HL-60 (cell line): ENCODE results near the gene C5orf46.

Experiments
- DNase-seq, 2 experiments: peaks; one replicate each; pipeline ENCODE4 v3.0.0-alpha.2; 2010 to 2020; ENCODE audit warnings: low read depth in 1 of 2, low spot score in 1 of 2
- H3K27ac ChIP-seq: fragments of 250-450 bp; sonication (Bioruptor Pico); replicated peaks from 2 replicates; pipeline ENCODE4 v1.5.1; 2020; ENCODE audit warnings: mild to moderate bottlenecking, moderate library complexity
- H3K27me3 ChIP-seq: fragments of 250-450 bp; sonication (Bioruptor Pico); 2 replicates; pipeline ENCODE4 v1.5.1; 2021; ENCODE audit warnings: mild to moderate bottlenecking, moderate library complexity; ENCODE audit not compliant: insufficient read depth, poor library complexity, severe bottlenecking
- H3K4me3 ChIP-seq: replicated peaks from 2 replicates; pipeline ENCODE4 v1.5.1; 2011; ENCODE audit warnings: mild to moderate bottlenecking, control low read depth, low read length; ENCODE audit not compliant: insufficient read depth
- GABPA ChIP-seq: IDR thresholded peaks from 2 replicates; pipeline ENCODE4 v1.6.1; 2012; ENCODE audit warnings: low read depth
- POLR2AphosphoS5 ChIP-seq: IDR thresholded peaks from 2 replicates; pipeline ENCODE4 v1.6.1; 2012; ENCODE audit warnings: low read depth
- SPI1 ChIP-seq: IDR thresholded peaks from 2 replicates; pipeline ENCODE4 v1.6.1; 2012; ENCODE audit warnings: low read depth, mild to moderate bottlenecking, borderline replicate concordance
- TF ChIP-seq, protein P1 (sequence below): IDR thresholded peaks from one replicate; pipeline ENCODE4 v1.5.1; 2011; ENCODE audit warnings: low read length, control low read depth, inconsistent platforms; ENCODE audit not compliant: insufficient read depth
- TF ChIP-seq, protein P2 (sequence below): IDR thresholded peaks from 2 replicates; pipeline ENCODE4 v1.6.1; 2012; ENCODE audit warnings: low read depth; ENCODE audit not compliant: insufficient replicate concordance

The C5orf46 gene

DNA sequence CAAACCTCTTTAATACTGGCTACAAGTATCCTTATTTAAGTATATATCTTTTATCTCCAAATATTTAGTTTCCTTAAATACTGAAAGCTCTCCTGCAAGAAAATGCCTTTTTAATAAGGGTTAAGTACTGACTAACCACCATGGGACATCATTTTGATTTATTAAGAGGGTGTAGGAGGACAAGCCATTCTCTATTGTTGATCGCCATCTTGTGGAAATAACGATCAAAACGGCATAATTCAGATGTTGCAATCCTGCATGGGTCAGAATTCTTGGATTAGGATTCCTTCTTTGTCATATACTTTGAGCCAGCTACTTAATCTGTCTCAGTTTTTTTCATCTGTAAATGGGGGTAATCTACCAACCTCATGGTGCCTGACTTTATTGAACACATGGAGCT, 28.7 kb upstream of the C5orf46 start:
- TF ChIP-seq, protein P1, sequence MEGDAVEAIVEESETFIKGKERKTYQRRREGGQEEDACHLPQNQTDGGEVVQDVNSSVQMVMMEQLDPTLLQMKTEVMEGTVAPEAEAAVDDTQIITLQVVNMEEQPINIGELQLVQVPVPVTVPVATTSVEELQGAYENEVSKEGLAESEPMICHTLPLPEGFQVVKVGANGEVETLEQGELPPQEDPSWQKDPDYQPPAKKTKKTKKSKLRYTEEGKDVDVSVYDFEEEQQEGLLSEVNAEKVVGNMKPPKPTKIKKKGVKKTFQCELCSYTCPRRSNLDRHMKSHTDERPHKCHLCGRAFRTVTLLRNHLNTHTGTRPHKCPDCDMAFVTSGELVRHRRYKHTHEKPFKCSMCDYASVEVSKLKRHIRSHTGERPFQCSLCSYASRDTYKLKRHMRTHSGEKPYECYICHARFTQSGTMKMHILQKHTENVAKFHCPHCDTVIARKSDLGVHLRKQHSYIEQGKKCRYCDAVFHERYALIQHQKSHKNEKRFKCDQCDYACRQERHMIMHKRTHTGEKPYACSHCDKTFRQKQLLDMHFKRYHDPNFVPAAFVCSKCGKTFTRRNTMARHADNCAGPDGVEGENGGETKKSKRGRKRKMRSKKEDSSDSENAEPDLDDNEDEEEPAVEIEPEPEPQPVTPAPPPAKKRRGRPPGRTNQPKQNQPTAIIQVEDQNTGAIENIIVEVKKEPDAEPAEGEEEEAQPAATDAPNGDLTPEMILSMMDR, result peak; percentile 8
- TF ChIP-seq POLR2AphosphoS5, result no peak
- Histone ChIP-seq H3K4me3 (no peak overlapping the region), H3K27ac (no peak overlapping the region), H3K27me3 (no peaks in the 10 kb centered on the region)
- peak in 1 of 2 experiments; percentile 22 for DNase-seq

DNA sequence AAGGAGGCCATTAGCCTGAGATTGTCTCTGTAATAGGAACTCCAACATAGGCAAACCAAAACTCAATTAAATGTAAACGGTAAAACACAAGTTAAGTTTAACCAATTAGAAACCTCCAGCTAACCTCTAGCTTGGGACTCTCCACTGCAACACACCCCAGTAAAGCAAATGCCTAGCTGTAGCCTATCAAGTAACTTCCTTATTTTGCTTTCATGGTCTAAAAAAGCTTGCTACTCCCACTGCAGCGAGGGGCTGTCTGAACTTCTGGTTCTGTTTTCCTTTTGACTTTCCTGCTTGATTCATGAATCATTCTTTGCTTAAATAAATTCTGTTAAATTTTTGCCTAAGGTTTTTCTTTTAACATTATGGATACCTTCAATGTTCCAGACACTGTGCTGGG, 24.4 kb upstream of the C5orf46 start:
- TF ChIP-seq, protein P1, result no peak
- TF ChIP-seq SPI1 (no peak), POLR2AphosphoS5 (no peak), GABPA (no peak)
- TF ChIP-seq, protein P2, sequence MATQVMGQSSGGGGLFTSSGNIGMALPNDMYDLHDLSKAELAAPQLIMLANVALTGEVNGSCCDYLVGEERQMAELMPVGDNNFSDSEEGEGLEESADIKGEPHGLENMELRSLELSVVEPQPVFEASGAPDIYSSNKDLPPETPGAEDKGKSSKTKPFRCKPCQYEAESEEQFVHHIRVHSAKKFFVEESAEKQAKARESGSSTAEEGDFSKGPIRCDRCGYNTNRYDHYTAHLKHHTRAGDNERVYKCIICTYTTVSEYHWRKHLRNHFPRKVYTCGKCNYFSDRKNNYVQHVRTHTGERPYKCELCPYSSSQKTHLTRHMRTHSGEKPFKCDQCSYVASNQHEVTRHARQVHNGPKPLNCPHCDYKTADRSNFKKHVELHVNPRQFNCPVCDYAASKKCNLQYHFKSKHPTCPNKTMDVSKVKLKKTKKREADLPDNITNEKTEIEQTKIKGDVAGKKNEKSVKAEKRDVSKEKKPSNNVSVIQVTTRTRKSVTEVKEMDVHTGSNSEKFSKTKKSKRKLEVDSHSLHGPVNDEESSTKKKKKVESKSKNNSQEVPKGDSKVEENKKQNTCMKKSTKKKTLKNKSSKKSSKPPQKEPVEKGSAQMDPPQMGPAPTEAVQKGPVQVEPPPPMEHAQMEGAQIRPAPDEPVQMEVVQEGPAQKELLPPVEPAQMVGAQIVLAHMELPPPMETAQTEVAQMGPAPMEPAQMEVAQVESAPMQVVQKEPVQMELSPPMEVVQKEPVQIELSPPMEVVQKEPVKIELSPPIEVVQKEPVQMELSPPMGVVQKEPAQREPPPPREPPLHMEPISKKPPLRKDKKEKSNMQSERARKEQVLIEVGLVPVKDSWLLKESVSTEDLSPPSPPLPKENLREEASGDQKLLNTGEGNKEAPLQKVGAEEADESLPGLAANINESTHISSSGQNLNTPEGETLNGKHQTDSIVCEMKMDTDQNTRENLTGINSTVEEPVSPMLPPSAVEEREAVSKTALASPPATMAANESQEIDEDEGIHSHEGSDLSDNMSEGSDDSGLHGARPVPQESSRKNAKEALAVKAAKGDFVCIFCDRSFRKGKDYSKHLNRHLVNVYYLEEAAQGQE, result no peak
- peak in 1 of 2 experiments; percentile 36 for DNase-seq
- H3K4me3 ChIP-seq, result no peak overlapping the region
- H3K27ac ChIP-seq, result no peak overlapping the region
- H3K27me3 ChIP-seq, result no peaks in the 10 kb centered on the region

DNA sequence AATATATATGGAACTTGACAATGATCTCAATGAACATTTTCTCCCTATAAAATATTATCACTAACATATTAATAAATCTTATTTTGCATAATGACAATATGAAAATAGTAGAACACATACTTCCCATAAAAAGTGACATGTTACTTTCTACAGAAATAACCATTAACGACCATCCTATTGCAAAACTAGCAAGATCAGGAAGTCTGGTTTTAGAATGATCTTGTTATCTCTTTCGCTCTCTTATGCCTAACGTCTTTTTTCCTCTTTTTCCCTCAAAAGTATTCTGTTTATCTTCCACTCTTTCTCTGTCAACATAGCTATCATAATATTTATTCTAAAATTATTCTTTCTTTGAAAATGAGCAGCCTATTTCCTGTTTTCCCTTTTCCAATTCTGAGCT, 21.6 kb upstream of the C5orf46 start:
- H3K27me3 ChIP-seq, result no peaks in the 10 kb centered on the region
- DNase-seq, result no peak
- peak overlapping the region; percentile 3 for H3K27ac ChIP-seq
- H3K4me3 ChIP-seq, result no peak overlapping the region
- TF ChIP-seq POLR2AphosphoS5, result no peak
- TF ChIP-seq, protein P1, result no peak
- no peak for TF ChIP-seq SPI1
- TF ChIP-seq, protein P2, result no peak
- no peak for TF ChIP-seq GABPA

DNA sequence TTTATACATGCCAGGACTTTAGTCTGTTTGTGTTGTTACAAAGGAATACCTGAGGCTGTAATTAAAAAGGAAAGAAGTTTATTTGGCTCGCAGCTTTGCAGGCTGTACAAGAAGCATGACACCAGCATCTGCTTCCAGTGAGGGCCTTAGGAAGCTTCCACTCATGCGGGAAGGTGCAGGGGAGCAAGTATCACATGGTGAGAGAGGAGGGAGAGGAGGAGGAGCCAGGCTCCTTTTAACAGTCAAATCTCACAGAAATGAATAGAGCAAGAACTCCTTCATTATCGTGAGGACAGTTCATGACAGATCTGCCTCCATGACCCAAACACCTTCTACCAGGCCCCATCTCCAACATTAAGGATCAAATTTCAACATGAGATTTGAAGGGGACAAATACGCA, 18.7 kb upstream of the C5orf46 start:
- Histone ChIP-seq H3K4me3 (no peak overlapping the region), H3K27me3 (no peaks in the 10 kb centered on the region), H3K27ac (no peak overlapping the region)
- no peak for DNase-seq
- no peak for TF ChIP-seq POLR2AphosphoS5
- TF ChIP-seq, protein P1, result no peak
